GM23248 (cell line): ENCODE results near the gene MAP6D1.

Source experiments
- EZH2 ChIP-seq: fragments of 200-600 bp; sonication (generic); IDR thresholded peaks from 2 replicates; pipeline ENCODE4 v1.6.1; 2018; ENCODE audit warnings: antibody characterized with exemption, mild to moderate bottlenecking; ENCODE audit not compliant: insufficient read depth, poor library complexity, severe bottlenecking
- EZH2phosphoT487 ChIP-seq: fragments of 200-600 bp; sonication (generic); IDR thresholded peaks from 2 replicates; pipeline ENCODE4 v1.6.1; 2018; ENCODE audit warnings: antibody characterized with exemption, moderate library complexity, mild to moderate bottlenecking, low read depth; ENCODE audit not compliant: insufficient read depth

- TF ChIP-seq EZH2phosphoT487, result no peak
- TF ChIP-seq EZH2, result no peak
Measured at GRCh38 chr3:183823963-183824362, 1.4 kb downstream of the MAP6D1 start.
